Right lobe of liver (tissue), 4 donors: ENCODE results near the gene INS.

Experiments used
- POLR2A ChIP-seq: fragments of 450-650 bp; IDR thresholded peaks from one replicate; pipeline ENCODE4 v1.6.1; 2017; ENCODE audit warnings: antibody characterized with exemption, mild to moderate bottlenecking
- TF ChIP-seq, protein P1 (sequence below), 4 donors: fragments of 200-600 bp in 3 of 4; fragments of 450-650 bp in 1 of 4; IDR thresholded peaks; one replicate each; pipeline versions ENCODE4 v1.5.1 to v1.8.0; 2016 to 2022; ENCODE audit warnings: antibody characterized with exemption in 4 of 4, mild to moderate bottlenecking in 2 of 4
- donor health status: DM: no; HTN: no; CAD: no.
- donor health status: DM: no; HTN: no; CAD: no.
- donor health status: DM: no; HTN: yes; CAD: no.

DNA sequence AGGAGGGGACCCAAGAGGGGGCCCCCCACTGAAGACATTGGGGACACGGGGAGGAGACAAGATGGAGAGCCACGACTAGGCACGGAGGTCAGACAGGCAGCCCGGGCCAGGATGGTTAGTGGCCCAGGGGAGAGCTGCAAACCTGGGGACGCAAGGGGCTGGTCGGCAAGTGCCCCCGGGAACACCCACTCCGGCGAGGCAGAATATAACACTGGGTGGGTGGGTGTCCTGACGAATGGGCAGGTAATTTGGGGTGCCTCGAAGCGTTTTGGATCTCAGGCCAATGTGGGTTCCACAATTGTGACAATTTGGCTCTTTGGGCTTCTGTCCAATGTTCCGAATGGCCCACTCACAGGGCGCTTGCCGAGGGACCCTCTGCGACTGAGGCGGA is 31.7 kb downstream of the INS start:
- no peak for TF ChIP-seq POLR2A
- TF ChIP-seq, protein P1, sequence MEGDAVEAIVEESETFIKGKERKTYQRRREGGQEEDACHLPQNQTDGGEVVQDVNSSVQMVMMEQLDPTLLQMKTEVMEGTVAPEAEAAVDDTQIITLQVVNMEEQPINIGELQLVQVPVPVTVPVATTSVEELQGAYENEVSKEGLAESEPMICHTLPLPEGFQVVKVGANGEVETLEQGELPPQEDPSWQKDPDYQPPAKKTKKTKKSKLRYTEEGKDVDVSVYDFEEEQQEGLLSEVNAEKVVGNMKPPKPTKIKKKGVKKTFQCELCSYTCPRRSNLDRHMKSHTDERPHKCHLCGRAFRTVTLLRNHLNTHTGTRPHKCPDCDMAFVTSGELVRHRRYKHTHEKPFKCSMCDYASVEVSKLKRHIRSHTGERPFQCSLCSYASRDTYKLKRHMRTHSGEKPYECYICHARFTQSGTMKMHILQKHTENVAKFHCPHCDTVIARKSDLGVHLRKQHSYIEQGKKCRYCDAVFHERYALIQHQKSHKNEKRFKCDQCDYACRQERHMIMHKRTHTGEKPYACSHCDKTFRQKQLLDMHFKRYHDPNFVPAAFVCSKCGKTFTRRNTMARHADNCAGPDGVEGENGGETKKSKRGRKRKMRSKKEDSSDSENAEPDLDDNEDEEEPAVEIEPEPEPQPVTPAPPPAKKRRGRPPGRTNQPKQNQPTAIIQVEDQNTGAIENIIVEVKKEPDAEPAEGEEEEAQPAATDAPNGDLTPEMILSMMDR (IDR thresholded peaks at IDR 0.05) = no peak
